ENCODE results near the gene PCDHGB4. TPM values are rescaled to one million over a fixed set of nuclear protein-coding genes. Genes with fewer than 3 reads are reported as not detected.

PCDHGB4 gene
- total and polyA plus RNA-seq, 2 of the 13 experiments (the other 11 are each of a cell fraction or from before 2014, with no cell fraction given), result 1.7 to 3.3 TPM

- TF ChIP-seq ZNF737 (CRISPR knock-in tag; IDR thresholded peaks at IDR 0.05; ENCODE audit: borderline replicate concordance) (no peak), DPF2 (CRISPR knock-in tag; IDR thresholded peaks at IDR 0.05; ENCODE audit: borderline replicate concordance, low read depth) (no peak), SMAD9 (CRISPR knock-in tag; IDR thresholded peaks at IDR 0.05) (no peak), NFE2L2 (IDR thresholded peaks at IDR 0.05; ENCODE audit: low read length) (no peak), GLI4 (CRISPR knock-in tag; IDR thresholded peaks at IDR 0.05; ENCODE audit: borderline replicate concordance) (no peak), ZNF468 (CRISPR knock-in tag; IDR thresholded peaks at IDR 0.05) (no peak), HCFC1 (IDR thresholded peaks at IDR 0.05; ENCODE audit: low read depth, low read length) (no peak)
- TF ChIP-seq, protein P1, sequence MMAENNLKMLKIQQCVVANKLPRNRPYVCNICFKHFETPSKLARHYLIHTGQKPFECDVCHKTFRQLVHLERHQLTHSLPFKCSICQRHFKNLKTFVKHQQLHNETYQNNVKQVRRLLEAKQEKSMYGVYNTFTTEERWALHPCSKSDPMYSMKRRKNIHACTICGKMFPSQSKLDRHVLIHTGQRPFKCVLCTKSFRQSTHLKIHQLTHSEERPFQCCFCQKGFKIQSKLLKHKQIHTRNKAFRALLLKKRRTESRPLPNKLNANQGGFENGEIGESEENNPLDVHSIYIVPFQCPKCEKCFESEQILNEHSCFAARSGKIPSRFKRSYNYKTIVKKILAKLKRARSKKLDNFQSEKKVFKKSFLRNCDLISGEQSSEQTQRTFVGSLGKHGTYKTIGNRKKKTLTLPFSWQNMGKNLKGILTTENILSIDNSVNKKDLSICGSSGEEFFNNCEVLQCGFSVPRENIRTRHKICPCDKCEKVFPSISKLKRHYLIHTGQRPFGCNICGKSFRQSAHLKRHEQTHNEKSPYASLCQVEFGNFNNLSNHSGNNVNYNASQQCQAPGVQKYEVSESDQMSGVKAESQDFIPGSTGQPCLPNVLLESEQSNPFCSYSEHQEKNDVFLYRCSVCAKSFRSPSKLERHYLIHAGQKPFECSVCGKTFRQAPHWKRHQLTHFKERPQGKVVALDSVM (CRISPR knock-in tag; IDR thresholded peaks at IDR 0.05), result no peak
Observed at GRCh38 chr5:141383345-141383744, 4.2 kb upstream of the PCDHGB4 start (continued).

- CTCF ChIA-PET (ENCODE audit: low intra/inter-chr PET ratio, low total read pairs), result no interaction called here
- Histone ChIP-seq H2AFZ (ENCODE audit: low read length) (no peak overlapping the region), H3K79me2 (ENCODE audit: insufficient read depth, low read length) (no peaks in the 10 kb centered on the region), H3K4me1 (ENCODE audit: insufficient read depth, low read length) (peaks cover 5% of the 10 kb centered on the region; the same call in 1 of the 2 replicates), H3K27ac (ENCODE audit: extremely low read length, insufficient read depth, low read length) (no peak overlapping the region), H3K4me3 (replicated peaks in 1 of 3; ENCODE audit: insufficient read depth in 1 of 3, low read depth in 2 of 3, low read length in 3 of 3) (no peak overlapping the region), H3K4me2 (ENCODE audit: low read depth, low read length) (no peak overlapping the region), H3K36me3 (replicated peaks in 1 of 2; ENCODE audit: control insufficient read depth in 1 of 2, insufficient read depth in 2 of 2, low read length in 2 of 2) (no peaks in the 10 kb centered on the region), H4K20me1 (ENCODE audit: insufficient read depth, low read length) (no peaks in the 10 kb centered on the region), H3K27me3 (ENCODE audit: control insufficient read depth in 1 of 2, insufficient read depth in 2 of 2, low read length in 2 of 2) (no peaks in the 10 kb centered on the region), H3K9ac (ENCODE audit: insufficient read depth, low read depth, low read length) (no peak overlapping the region), H3K9me3 (ENCODE audit: low read length) (peaks cover 10% of the 10 kb centered on the region; the same call in 1 of the 2 replicates)
- no TSS peak for BruUV-seq (replicated peaks)
- DNase-seq (ENCODE audit: low spot score) (no peak), ATAC-seq (no peak), FAIRE-seq (no peak)
- POLR2A ChIA-PET, result no interaction called here
- intact Hi-C loops (cut with micrococcal nuclease; ENCODE audit: unreplicated experiment), result no loop called here
- WGBS (ENCODE audit: low lambda C conversion rate), result 56% methylated on average over 7 of the region's 43 CpGs
- in situ Hi-C loops (cut with HindIII; ENCODE audit: extremely low pct_ligation_motif_present, low pct_unique_long_range_greater_than_20kb), result no loop called here
- TF ChIP-seq ZNF839 (CRISPR knock-in tag; IDR thresholded peaks at IDR 0.05; ENCODE audit: borderline replicate concordance), result no peak
- no peak for TF ChIP-seq NRL (CRISPR knock-in tag; IDR thresholded peaks at IDR 0.05; ENCODE audit: borderline replicate concordance)
- no peak for TF ChIP-seq ZFP36L1 (CRISPR knock-in tag; IDR thresholded peaks at IDR 0.05)
- no peak for TF ChIP-seq PCBP2 (optimal IDR thresholded peaks at IDR 0.05; ENCODE audit: low read depth, low read length, poor library complexity, severe bottlenecking)
- TF ChIP-seq ZNF224 (CRISPR knock-in tag; IDR thresholded peaks at IDR 0.05), result no peak
- no peak for TF ChIP-seq MBD4 (IDR thresholded peaks at IDR 0.05; ENCODE audit: borderline replicate concordance, low read length)
- no peak for TF ChIP-seq RFX1 (IDR thresholded peaks at IDR 0.05)
- TF ChIP-seq ATF2 (CRISPR knock-in tag; IDR thresholded peaks at IDR 0.05), result no peak
- TF ChIP-seq, protein P2, sequence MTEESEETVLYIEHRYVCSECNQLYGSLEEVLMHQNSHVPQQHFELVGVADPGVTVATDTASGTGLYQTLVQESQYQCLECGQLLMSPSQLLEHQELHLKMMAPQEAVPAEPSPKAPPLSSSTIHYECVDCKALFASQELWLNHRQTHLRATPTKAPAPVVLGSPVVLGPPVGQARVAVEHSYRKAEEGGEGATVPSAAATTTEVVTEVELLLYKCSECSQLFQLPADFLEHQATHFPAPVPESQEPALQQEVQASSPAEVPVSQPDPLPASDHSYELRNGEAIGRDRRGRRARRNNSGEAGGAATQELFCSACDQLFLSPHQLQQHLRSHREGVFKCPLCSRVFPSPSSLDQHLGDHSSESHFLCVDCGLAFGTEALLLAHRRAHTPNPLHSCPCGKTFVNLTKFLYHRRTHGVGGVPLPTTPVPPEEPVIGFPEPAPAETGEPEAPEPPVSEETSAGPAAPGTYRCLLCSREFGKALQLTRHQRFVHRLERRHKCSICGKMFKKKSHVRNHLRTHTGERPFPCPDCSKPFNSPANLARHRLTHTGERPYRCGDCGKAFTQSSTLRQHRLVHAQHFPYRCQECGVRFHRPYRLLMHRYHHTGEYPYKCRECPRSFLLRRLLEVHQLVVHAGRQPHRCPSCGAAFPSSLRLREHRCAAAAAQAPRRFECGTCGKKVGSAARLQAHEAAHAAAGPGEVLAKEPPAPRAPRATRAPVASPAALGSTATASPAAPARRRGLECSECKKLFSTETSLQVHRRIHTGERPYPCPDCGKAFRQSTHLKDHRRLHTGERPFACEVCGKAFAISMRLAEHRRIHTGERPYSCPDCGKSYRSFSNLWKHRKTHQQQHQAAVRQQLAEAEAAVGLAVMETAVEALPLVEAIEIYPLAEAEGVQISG (CRISPR knock-in tag; IDR thresholded peaks at IDR 0.05), result no peak
- no peak for TF ChIP-seq NR2F2 (IDR thresholded peaks at IDR 0.05; ENCODE audit: borderline replicate concordance, low read depth)
Observed at GRCh38 chr5:141384471-141385267, 2.8 kb upstream of the PCDHGB4 start.

All from HepG2 (cell line).